H1 (cell line): ENCODE measurements around the gene PDZD8. TPM values are rescaled to one million over a fixed set of nuclear protein-coding genes. Genes with fewer than 3 reads are reported as not detected.

ENCODE experiments used
- BRCA1 ChIP-seq: IDR thresholded peaks from 2 replicates; pipeline ENCODE4 v1.6.1; 2012; ENCODE audit warnings: low read depth, low read length, improper control_type of control experiment
- GTF2F1 ChIP-seq: IDR thresholded peaks from 2 replicates; pipeline ENCODE4 v1.6.1; 2012; ENCODE audit warnings: low read depth, low read length, improper control_type of control experiment, borderline replicate concordance
- JUN ChIP-seq: IDR thresholded peaks from 2 replicates; pipeline ENCODE4 v1.6.1; 2011; ENCODE audit warnings: low read depth, mild to moderate bottlenecking, improper control_type of control experiment, low read length
- KDM1A ChIP-seq: fragments of 200-600, 300-600 bp; sonication (generic); IDR thresholded peaks from 2 replicates; pipeline ENCODE4 v1.7.1; 2016; ENCODE audit warnings: mild to moderate bottlenecking, low read length, borderline replicate concordance
- SP2 ChIP-seq: IDR thresholded peaks from 2 replicates; pipeline ENCODE4 v1.6.1; 2012; ENCODE audit warnings: mild to moderate bottlenecking, low read length, inconsistent platforms
- TAF7 ChIP-seq: optimal IDR thresholded peaks from 2 replicates; pipeline ENCODE3; 2011; ENCODE audit warnings: low read depth, mild to moderate bottlenecking, inconsistent platforms, low read length, moderate library complexity, borderline replicate concordance
- polyA plus RNA-seq, 7 experiments: library from polyadenylated mRNA; depleted of rRNA in 3 of 7; stranded (reverse) in 5 of 7; unstranded in 2 of 7; fragments of >200 nt in 5 of 7; fragments of 200-250 nt in 2 of 7; gene quantifications; 1 replicate in 5 of 7; 2 replicates in 1 of 7; 4 replicates in 1 of 7; pipeline versions ENCODE4 v1.2.1 to v1.2.3, GENCODE V29; 2011 to 2013; ENCODE audit warnings: missing spikeins in 2 of 7, mixed read lengths in 2 of 7
- total RNA-seq: library from RNA; stranded (reverse); fragmentation: NEBNext Ultra II Directional; extraction: Animal tissue kit (Norgen Biotek cat#: 25700); gene quantifications from 2 replicates; pipeline ENCODE4 v1.2.1, GENCODE V29; 2021

Gene PDZD8
- total and polyA plus RNA-seq, 2 of the 8 experiments (the other 6 are each of a cell fraction or from before 2014, with no cell fraction given): 10.9 to 50.1 TPM

DNA sequence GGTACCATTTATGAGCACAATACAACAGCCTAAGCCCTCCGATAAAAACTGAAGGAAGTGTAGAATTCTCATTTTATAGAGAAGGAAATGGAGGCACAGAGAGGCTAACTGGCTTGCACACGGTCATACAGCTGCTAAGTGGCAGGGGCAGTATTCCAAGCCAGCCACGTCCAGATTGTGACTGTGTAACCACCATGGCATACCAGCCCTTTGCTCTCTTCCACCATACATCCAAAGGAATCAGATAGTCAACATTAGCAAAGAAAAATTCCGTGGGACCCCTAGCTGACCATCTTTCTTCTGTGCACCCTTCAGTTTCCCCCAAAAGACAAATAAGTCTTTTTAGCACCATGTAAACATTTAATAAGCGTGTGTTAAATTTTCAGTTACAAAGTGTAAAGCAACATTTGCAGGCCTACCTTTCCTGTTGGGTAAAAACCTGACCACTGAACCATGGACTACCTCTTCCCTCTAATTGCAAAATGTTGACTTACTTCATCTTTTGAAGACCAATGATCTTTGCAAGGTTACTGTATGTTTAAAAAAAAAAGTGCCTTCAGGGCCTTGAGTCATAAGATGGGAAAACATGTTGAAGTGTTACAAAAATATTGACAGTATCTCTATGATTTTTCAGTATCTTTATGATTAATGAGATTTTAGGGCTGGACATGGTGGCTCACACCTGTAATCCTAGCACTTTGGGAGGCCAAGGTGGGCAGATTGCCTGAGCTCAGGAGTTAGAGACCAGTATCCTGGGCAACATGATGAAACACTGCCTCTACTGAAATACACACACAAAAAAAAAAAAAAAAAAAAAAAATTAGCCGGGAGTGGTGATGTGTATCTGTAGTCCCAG is 24.3 kb upstream of the PDZD8 start (continued):
- TF ChIP-seq GTF2F1 (no peak), TAF7 (no peak), JUN (no peak), SP2 (no peak), BRCA1 (no peak), KDM1A (no peak)
